Left cardiac atrium (tissue), 4 donors: Measurements from ENCODE around the gene ZNF423. TPM values are rescaled to one million over a fixed set of nuclear protein-coding genes. Genes with fewer than 3 reads are reported as not detected.

Experiments used
- ATAC-seq, 2 donors: fragments of 200-7000 bp; cut with Tn5 transposase; one replicate each; pipeline ENCODE4 v1.9.1; 2020; ENCODE audit warnings: mild to moderate bottlenecking in 2 of 2, moderate library complexity in 2 of 2
- DNase-seq: peaks from one replicate; pipeline ENCODE4 v3.0.0-alpha.2; 2020
- intact Hi-C, 2 donors: fragments of 100-400 bp; cut with DNase I; formaldehyde crosslinking; loops; one replicate each; pipeline versions ENCODE4 v1.14.1 to v1.15.1; 2022 to 2023
- total RNA-seq, 2 donors: library from RNA; stranded (reverse); fragmentation: NEBNext Ultra II Directional; extraction: Animal tissue kit (Norgen Biotek cat#: 25700); gene quantifications; one replicate each; pipeline ENCODE4 v1.2.1, GENCODE V29; 2021
- donor health status: DM: no; HTN: yes; CAD: no.
- donor health status: DM: no; HTN: yes; CAD: no; lungs with severe emphysema.
- donor health status: DM: yes; HTN: yes; CAD: no.
- donor health status: Dilated cardiomyopathy.

Gene ZNF423
- total RNA-seq, 2 donors from 2014 or later: 11.1 to 13.8 TPM

DNA sequence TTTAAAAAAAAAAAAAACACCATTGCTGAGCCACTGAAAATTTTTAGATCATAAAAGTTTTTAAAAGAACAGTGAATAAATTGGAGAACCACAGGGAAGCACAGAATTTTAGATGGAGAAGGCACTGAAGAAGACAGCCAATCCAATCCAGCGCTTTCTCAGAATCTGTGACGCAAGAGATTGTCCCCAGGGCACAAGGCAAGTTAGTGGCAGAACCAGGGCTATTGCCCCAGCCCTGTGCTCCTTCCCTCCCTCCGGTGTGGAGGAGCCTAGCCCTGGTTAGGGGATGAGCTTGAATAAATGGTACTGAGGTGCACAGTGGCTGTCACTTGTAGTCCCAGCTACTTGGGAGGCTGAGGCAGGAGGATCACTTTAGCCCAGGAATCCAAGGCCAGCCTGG, 108.3 kb downstream of the ZNF423 start:
- no peak for DNase-seq
- ATAC-seq: peak in 1 of 2 donors; percentile 67
- intact Hi-C loops: no loop called here

DNA sequence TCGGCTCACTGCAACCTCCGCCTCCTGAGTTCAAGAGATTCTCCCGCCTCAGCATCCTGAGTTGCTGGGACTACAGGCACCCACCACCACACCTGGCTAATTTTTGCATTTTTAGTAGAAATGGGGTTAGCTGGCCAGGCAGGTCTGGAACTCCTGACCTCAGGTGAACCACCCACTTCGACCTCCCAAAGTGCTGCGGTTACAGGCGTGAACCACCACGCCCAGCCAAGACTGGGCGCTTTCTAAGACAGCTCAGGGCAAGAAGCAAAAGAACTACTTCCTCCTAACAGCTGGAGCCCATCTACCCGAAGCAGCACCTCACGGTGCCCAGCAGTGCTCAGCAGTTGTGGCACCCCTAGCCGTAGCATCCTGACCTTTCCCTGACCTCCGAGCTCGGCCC, 109.4 kb downstream of the ZNF423 start:
- ATAC-seq: no peak
- DNase-seq: no peak
- intact Hi-C loops: no loop called here

DNA sequence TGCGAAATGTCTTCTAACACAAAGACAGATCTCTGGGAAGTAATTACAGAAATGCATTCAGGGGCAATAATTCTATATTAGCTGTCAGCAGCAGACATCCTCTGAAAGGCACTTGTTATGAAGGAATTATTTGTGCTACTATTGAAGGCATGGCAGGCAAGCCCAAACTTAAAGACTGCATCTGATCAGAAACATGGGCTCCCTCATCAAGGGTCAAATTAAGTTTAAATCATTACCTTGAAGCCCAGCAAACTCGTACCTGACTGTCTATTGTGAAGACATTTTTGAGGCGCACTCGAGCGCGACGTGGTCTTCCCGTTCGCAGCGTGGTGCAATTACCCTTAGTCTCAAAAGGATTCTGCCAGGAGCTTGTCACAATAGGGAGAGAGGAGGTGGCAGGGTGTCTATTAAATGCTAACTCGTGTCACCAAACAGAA, 110.6 kb downstream of the ZNF423 start:
- intact Hi-C loops: no loop called here
- ATAC-seq: no peak

DNA sequence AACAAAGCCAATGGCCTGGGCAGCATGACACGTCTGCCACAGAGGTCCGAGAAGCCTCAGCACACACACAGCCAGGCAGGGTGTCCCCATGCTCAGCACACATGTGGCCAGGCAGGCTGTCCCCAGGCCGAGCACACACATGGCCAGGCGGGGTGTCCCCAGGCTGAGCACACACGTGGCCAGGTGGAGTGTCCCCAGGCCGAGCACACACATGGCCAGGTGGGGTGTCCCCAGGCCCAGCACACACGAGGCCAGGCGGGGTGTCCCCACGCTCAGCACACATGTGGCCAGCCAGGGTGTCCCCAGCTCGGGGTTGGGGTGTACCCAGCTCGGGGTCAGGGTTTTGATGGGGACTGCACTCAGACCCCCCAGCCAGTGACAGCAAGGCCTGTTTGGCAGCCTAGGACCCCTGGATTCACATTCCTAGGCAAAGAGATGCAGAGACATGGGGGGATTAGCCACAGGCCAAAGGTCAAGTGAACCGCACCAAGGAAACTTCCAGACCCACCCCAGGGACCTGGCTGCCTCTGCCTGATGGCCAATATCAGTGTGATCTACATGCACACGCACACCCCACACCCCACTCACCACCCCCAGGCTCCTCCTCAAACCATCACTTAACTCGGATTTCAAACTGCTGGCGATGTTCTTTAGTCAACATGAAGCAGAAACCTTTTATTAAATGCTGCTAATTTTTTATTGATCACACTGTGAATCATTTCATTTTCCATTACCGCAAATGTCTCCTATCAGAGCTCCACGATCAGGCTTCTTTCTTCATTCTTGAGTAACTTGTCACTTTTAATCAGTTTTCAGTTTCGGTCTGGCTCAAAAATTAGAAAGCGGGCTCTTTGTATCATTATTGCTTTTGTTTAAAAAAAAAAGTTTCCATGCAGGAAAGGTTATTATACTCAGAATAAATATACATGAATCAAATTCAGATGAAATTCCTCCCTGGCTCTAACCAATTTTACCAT, 111.4 kb downstream of the ZNF423 start:
- ATAC-seq (no peak), DNase-seq (no peak)
- intact Hi-C loops: no loop called here

More for the DNA sequence above, 110.6 kb downstream of the ZNF423 start:
- no peak for DNase-seq

DNA sequence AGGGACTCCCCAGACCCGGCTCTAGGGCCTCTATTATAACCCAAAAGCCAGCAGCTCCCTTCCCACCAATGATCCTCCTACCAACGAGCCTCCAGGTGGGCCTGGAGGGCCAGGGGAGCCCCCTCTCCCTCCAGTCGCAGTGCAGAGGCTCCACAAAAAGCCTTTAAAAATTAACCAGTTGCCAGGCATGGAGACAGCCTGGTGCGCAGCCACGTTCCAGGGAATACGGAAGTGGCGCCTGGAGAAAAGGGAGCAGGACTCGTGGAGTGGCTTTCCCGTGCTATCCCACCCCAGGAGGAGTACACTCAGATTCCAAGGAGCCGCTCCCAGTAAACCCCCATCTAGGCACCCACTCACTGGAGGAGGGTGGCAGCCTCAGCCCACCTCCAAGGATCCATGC, 112.3 kb downstream of the ZNF423 start:
- intact Hi-C loops: no loop called here
- DNase-seq (no peak), ATAC-seq (no peak)

DNA sequence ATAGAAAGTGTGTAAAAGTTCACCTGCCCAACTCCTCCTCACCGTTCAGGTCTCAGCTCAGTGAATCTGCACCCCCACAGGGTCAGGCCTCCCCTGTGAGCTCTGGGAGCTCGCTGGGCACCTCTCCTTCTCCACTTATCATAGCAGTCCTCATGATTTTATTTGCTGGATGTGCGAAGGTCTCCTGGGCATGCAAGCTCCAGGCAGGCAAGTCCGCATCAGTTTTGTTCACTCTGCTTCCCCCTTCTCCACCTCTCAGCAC, 112.8 kb downstream of the ZNF423 start:
- no peak for ATAC-seq
- no peak for DNase-seq
- intact Hi-C loops: no loop called here

GRCh38 chr16:49742428-49743202, 113.3 kb downstream of the ZNF423 start:
- DNase-seq: no peak
- ATAC-seq: no peak
- intact Hi-C loops: no loop called here

DNA sequence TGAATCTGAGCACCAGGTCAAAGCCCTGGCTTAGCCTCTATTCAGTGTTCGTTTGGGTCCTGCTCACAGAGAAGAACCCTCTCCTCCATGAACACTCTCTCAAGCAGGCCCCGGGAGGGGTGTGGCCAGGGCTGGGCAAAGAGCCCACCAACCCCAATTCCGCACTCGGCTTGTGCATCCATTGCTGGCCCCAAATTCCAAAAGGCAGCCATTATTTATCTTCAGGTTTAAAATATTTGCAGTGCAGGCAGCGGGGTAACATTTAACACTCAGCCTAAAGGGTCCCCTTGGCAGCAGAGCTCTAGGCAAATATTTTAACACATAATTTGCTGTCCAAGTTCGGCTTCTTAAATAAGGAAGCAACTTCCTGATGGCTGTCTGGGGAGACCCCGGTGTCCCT, 115.7 kb downstream of the ZNF423 start:
- no peak for DNase-seq
- no peak for ATAC-seq
- intact Hi-C loops: no loop called here

DNA sequence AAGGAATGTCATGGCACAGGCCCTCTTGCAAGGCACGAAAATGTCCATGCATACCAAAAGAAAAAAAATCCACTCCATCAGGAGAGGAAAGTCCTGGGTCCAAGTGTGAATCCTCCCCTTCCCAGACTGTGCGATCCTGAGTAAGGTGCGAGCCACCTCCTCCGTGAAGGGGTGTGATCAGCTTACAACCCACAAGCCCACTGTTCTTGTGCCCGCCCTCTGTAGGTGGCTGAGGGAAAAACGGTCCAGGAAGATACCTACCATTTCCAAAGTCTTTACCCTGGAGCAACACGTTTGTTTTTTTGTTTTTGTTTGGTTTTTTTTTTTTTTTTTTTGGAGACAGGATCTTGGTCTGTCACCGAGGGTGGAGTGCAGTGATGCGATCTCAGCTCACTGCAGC, 116.5 kb downstream of the ZNF423 start:
- DNase-seq: no peak
- no peak for ATAC-seq
- intact Hi-C loops: no loop called here

DNA sequence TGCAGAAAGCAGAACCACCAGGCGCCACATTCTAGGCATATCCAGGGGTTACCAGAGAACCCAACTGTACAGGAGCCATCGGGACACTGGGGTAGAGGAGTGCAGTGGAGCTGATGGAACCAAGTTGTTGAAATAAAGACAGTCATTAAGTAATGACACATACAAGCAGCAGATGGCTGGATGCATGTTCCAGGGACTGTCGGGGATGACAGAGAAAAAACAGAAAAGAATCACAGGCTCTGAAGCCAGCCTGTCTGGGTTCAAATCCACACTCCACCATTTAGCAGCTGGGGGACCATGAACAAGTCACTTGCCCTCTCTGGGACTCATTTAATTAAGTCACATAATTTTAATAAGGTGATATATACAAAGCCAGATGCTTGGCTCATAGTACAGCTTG, 117.1 kb downstream of the ZNF423 start:
- intact Hi-C loops: no loop called here
- ATAC-seq: no peak

GRCh38 chr16:49738001-49738400, 117.9 kb downstream of the ZNF423 start:
- no peak for DNase-seq
- intact Hi-C loops: no loop called here
- ATAC-seq: no peak

More for the DNA sequence above, 117.1 kb downstream of the ZNF423 start:
- DNase-seq: no peak

- intact Hi-C loops: no loop called here
- no peak for DNase-seq
Measured at GRCh38 chr16:49737541-49737940, 118.4 kb downstream of the ZNF423 start.

GRCh38 chr16:49734331-49734730, 121.6 kb downstream of the ZNF423 start:
- ATAC-seq (peak; percentile 45 to 94), DNase-seq (peak; percentile 37)
- intact Hi-C loops: no loop called here

More at GRCh38 chr16:49737541-49737940, 118.4 kb downstream of the ZNF423 start:
- ATAC-seq: no peak

DNA sequence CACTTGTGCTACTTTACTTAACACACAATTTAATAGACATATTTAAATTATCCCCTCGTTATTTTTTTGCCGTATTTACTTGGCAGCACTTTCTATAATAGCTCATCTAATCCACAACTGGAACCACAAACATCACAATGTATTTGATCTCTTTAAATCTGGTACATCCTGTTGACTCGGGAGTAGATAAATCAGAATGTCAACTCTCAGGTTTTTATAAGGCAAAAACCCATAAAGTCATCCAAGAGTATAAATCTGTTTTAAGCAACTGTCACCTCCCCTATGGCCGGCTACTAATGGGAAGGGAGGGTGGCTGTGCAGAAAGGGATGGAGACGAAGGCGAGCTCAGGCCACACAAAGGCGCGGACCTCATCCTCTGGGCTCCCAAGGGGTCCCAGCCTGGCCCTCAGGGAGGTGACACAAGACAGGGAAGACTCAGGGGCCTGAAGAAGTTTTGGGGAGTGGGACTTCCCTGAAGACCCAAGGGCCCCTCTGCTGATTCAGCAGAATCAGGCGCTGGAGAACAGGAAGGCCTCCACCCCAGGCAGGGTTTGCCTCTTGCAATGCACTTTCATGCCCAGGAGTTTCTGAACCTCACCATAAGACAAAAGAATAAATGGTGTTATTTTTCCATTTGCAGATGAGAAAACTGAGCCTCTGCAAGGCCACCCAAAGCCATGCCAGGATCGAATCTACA, 122.5 kb downstream of the ZNF423 start:
- intact Hi-C loops: no loop called here
- DNase-seq: no peak
- no peak for ATAC-seq

DNA sequence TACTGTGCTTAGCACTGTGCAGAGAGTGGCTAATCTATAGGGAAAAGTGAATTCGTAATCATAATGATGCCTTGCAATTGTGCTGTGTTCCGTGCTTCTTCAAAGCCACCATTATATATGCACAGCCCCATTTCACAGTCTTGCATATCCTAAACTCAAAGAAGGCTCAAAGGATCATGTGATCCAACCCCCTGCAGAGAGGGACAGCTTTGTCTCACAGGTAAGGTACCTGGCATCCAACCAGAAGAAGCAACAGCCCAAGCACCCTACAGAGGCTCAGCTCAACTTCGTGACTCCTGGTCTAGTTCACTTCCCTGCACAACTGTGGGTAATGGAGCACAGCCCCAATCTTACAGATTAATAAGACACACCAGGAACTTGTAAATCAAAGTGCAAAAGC, 124.0 kb downstream of the ZNF423 start:
- ATAC-seq (no peak), DNase-seq (no peak)
- intact Hi-C loops: no loop called here

DNA sequence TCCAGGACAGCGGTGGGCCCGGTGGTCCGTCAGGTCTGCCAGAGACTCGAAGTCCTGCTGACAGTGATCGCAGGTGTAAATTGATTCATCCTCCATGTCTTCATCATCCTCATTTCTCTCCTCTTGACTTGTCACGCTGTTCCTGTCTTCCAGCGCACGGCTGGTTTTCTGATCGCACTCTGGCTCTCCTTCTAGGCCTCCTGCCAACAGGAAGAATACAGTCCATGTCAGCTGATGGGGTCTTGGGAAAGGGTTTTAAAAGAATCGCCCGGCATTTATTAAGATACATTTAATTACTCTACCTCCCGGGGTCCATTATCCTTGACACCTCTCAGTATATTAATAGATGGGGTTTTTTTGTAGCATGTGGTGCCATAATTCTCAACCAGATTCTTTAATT, 125.1 kb downstream of the ZNF423 start:
- no peak for ATAC-seq
- intact Hi-C loops: no loop called here
- DNase-seq: no peak

DNA sequence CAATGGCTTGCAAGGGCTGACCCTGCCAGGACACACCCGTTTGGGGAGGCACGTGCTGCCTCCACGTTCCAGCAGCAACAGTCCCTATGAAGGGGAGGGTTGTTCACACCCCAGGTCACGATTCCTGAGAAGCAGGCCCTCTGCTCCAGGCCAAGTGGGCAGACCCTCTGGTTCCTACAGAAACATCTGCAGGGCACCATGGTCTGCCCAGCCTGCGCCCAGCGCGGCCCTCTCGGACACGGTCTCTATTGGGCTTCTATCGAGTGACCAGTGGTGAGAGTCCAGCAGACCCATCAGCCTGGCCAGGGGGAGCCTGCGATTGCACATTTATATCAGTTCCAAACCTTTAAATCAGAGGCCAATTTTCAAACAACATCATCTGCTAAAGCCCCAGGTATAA, 128.3 kb downstream of the ZNF423 start:
- intact Hi-C loops: no loop called here
- ATAC-seq (no peak), DNase-seq (no peak)

DNA sequence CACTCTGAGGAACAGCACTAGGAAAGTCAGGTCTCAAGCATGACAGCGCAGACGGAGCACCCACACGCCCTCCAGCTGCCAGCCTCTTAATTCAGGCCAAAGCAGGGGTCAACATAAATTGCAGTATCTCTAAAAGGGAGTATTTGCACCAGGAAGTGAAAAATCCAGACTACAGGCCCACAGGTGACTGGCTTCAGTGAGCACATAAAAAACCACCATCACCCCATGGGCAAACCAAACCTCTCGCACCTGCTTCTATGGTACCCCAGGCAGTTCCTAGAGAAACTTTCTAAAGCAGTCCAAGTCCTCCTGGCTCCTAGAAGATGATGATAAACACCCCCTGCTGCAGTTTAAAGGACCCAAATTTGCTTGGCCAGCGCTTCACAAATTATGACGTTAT, 129.8 kb downstream of the ZNF423 start:
- ATAC-seq (no peak), DNase-seq (no peak)
- intact Hi-C loops: no loop called here

GRCh38 chr16:49725651-49726050, 130.3 kb downstream of the ZNF423 start:
- DNase-seq: no peak
- ATAC-seq: no peak
- intact Hi-C loops: no loop called here

GRCh38 chr16:49724774-49725173, 131.1 kb downstream of the ZNF423 start:
- no peak for DNase-seq
- intact Hi-C loops: no loop called here

More at GRCh38 chr16:49724774-49725173, 131.1 kb downstream of the ZNF423 start:
- ATAC-seq: no peak
